SK-N-SH (cell line): ENCODE results near the gene PLBD2. TPM values are rescaled to one million over a fixed set of nuclear protein-coding genes. Genes with fewer than 3 reads are reported as not detected.

Experiments
- CTCF ChIA-PET: fragments of 300-600, 350-600 bp; formaldehyde crosslinking; extraction: SDS; loops from one replicate; lab custom pipeline; 2021; lab: Yijun Ruan, JAX
- POLR2A ChIA-PET: fragments of 350-600 bp; sonication (Branson Sonifier 250); formaldehyde crosslinking; extraction: SDS; loops from one replicate; lab custom pipeline; 2020; ENCODE audit warnings: antibody characterized with exemption, inconsistent platforms; lab: Yijun Ruan, JAX
- DNase-seq: peaks from one replicate; pipeline ENCODE4 v3.0.0; 2012
- H2AFZ ChIP-seq: fragments of 200-600 bp; sonication (generic); 2 replicates; pipeline ENCODE4 v1.8.1; 2016; ENCODE audit warnings: antibody characterized with exemption, mild to moderate bottlenecking, low read depth
- H3F3A ChIP-seq: fragments of 200-600 bp; sonication (generic); replicated peaks from 2 replicates; pipeline ENCODE3; 2016; ENCODE audit warnings: antibody characterized with exemption, mild to moderate bottlenecking; ENCODE audit not compliant: insufficient read depth
- H3K27ac ChIP-seq, 2 experiments: fragments of 200-500 bp in 1 of 2; fragments of 200-600 bp in 1 of 2; sonication (Bioruptor generic) in 1 of 2; sonication (generic), shearing (Covaris generic) in 1 of 2; 2 replicates each; pipeline versions ENCODE4 v1.5.1 to v1.6.1; 2014 to 2016; ENCODE audit warnings: low read depth in 2 of 2, inconsistent platforms in 1 of 2, low read length in 1 of 2, mild to moderate bottlenecking in 1 of 2, mixed read lengths in 1 of 2
- H3K27me3 ChIP-seq: fragments of 200-600 bp; sonication (generic), shearing (Covaris generic); 2 replicates; pipeline ENCODE4 v1.6.1; 2016; ENCODE audit warnings: mixed run types; ENCODE audit not compliant: insufficient read depth
- H3K36me3 ChIP-seq, 2 experiments: fragments of 200-500 bp in 1 of 2; fragments of 200-600 bp in 1 of 2; sonication (Bioruptor generic) in 1 of 2; sonication (generic) in 1 of 2; replicated peaks in 1 of 2; 2 replicates each; pipeline versions ENCODE3 to v1.5.1; 2014 to 2016; ENCODE audit warnings: low read length in 1 of 2, mild to moderate bottlenecking in 1 of 2; ENCODE audit not compliant: insufficient read depth in 2 of 2, control insufficient read depth in 1 of 2
- H3K4me1 ChIP-seq, 2 experiments: fragments of 200-500 bp in 1 of 2; fragments of 200-600 bp in 1 of 2; sonication (Bioruptor generic) in 1 of 2; sonication (generic), shearing (Covaris generic) in 1 of 2; 2 replicates each; pipeline versions ENCODE4 v1.5.1 to v1.6.1; 2014 to 2016; ENCODE audit warnings: low read depth in 1 of 2, low read length in 1 of 2, mixed run types in 1 of 2; ENCODE audit not compliant: insufficient read depth in 2 of 2, control insufficient read depth in 1 of 2
- H3K4me2 ChIP-seq: fragments of 200-600 bp; sonication (generic), shearing (Covaris generic); 2 replicates; pipeline ENCODE4 v1.6.1; 2017; ENCODE audit warnings: mixed run types
- H3K4me3 ChIP-seq, 2 experiments: fragments of 200-500 bp in 1 of 2; fragments of 200-600 bp in 1 of 2; sonication (Bioruptor generic) in 1 of 2; sonication (generic), shearing (Covaris generic) in 1 of 2; 2 replicates each; pipeline versions ENCODE4 v1.5.1 to v1.8.1; 2014 to 2016; ENCODE audit warnings: low read depth in 2 of 2, inconsistent platforms in 1 of 2, low read length in 1 of 2, mild to moderate bottlenecking in 1 of 2, mixed read lengths in 1 of 2, moderate library complexity in 1 of 2
- H3K79me2 ChIP-seq: fragments of 200-600 bp; sonication (generic); 2 replicates; pipeline ENCODE4 v1.8.1; 2017; ENCODE audit warnings: mild to moderate bottlenecking; ENCODE audit not compliant: insufficient read depth
- H3K9ac ChIP-seq: fragments of 200-600 bp; sonication (generic); 2 replicates; pipeline ENCODE4 v1.6.1; 2017; ENCODE audit warnings: mixed run types
- H3K9me2 ChIP-seq: fragments of 200-600 bp; sonication (generic); 2 replicates; pipeline ENCODE4 v1.6.1; 2017; ENCODE audit warnings: mixed run types
- H3K9me3 ChIP-seq: fragments of 200-600 bp; sonication (generic); 2 replicates; pipeline ENCODE4 v1.6.1; 2017; ENCODE audit warnings: mixed run types, mild to moderate bottlenecking, moderate library complexity
- H4K20me1 ChIP-seq: fragments of 200-600 bp; sonication (generic); 2 replicates; pipeline ENCODE4 v1.6.1; 2017; ENCODE audit warnings: mild to moderate bottlenecking, mixed run types; ENCODE audit not compliant: insufficient read depth
- CTCF ChIP-seq: fragments of 200-600 bp; sonication (generic); IDR thresholded peaks from 2 replicates; pipeline ENCODE4 v1.6.1; 2017; ENCODE audit warnings: antibody characterized with exemption, mild to moderate bottlenecking, moderate library complexity
- EZH2phosphoT487 ChIP-seq: fragments of 200-600 bp; sonication (generic); IDR thresholded peaks from 2 replicates; pipeline ENCODE4 v1.6.1; 2017; ENCODE audit warnings: low read depth, mixed run types, mild to moderate bottlenecking, antibody characterized with exemption, moderate library complexity, borderline replicate concordance
- FOXM1 ChIP-seq: IDR thresholded peaks from 2 replicates; pipeline ENCODE4 v1.4.0; 2012; ENCODE audit warnings: low read depth, mild to moderate bottlenecking
- JUND ChIP-seq: IDR thresholded peaks from 2 replicates; pipeline ENCODE4 v1.4.0; 2012
- MAX ChIP-seq: IDR thresholded peaks from 2 replicates; pipeline ENCODE4 v1.4.0; 2012; ENCODE audit warnings: low read depth
- RCOR1 ChIP-seq: fragments of 150-350 bp; IDR thresholded peaks from 2 replicates; pipeline ENCODE4 v1.6.1; 2017; ENCODE audit warnings: antibody characterized with exemption, low read length
- REST ChIP-seq: IDR thresholded peaks from 2 replicates; pipeline ENCODE4 v1.6.1; 2012; ENCODE audit warnings: mild to moderate bottlenecking, low read depth, low read length, moderate library complexity
- RXRA ChIP-seq: IDR thresholded peaks from 2 replicates; pipeline ENCODE4 v1.4.0; 2012; ENCODE audit warnings: low read depth, mild to moderate bottlenecking, borderline replicate concordance
- USF1 ChIP-seq: IDR thresholded peaks from 2 replicates; pipeline ENCODE4 v1.4.0; 2012; ENCODE audit warnings: low read depth, borderline replicate concordance
- YY1 ChIP-seq: IDR thresholded peaks from 2 replicates; pipeline ENCODE4 v1.4.0; 2012; ENCODE audit warnings: low read depth, mild to moderate bottlenecking
- ZBTB33 ChIP-seq: IDR thresholded peaks from 2 replicates; pipeline ENCODE4 v1.4.0; 2012; ENCODE audit warnings: low read depth, borderline replicate concordance
- WGBS: methylation state at CpG from one replicate; pipeline ENCODE4 v1.1.6; 2017; ENCODE audit warnings: low lambda C conversion rate; 5-methylcytosine and 5-hydroxymethylcytosine counted together
- polyA plus RNA-seq, 3 experiments: library from polyadenylated mRNA; depleted of rRNA; stranded (reverse); fragments of >200 nt; gene quantifications; 2 replicates each; pipeline ENCODE4 v1.2.3, GENCODE V29; 2012

Gene PLBD2
- polyA plus RNA-seq, 1 of the 3 experiments (the other 2 are of a cell fraction), result 15.2 TPM

GRCh38 chr12:113418213-113418879 is 60.0 kb downstream of the PLBD2 start (continued):
- TF ChIP-seq CTCF (no peak), YY1 (no peak), RCOR1 (no peak), MAX (no peak), RXRA (no peak), USF1 (no peak), REST (no peak), JUND (no peak)

- H3K27me3 ChIP-seq, result no peaks in the 10 kb centered on the region
- H3F3A ChIP-seq, result no peaks in the 10 kb centered on the region
- POLR2A ChIA-PET, result interaction anchor here (1.5 kb wide), 1 partner anchor 25 kb away, joined by 4 read pairs; no protein-coding TSS in a partner anchor
- H3K79me2 ChIP-seq, result peaks cover 10% of the 10 kb centered on the region
- no peak overlapping the region for H3K9ac ChIP-seq
- no peak for DNase-seq
- no peak overlapping the region for H2AFZ ChIP-seq
- no peak overlapping the region for H3K4me2 ChIP-seq
- WGBS, result 80% methylated on average over 2 of the region's 2 CpGs
- H4K20me1 ChIP-seq, result no peaks in the 10 kb centered on the region
- H3K36me3 ChIP-seq, result no peaks in the 10 kb centered on the region
- H3K9me2 ChIP-seq, result no peaks in the 10 kb centered on the region
- no peak overlapping the region for H3K27ac ChIP-seq
- CTCF ChIA-PET, result interaction anchor here (0.6 to 4.7 kb wide), 3 partner anchors 100 to 501 kb away, joined by 3 to 42 read pairs (median 3); no protein-coding TSS in a partner anchor
- H3K4me1 ChIP-seq, result peaks cover 0 to 5% of the 10 kb centered on the region in 2 experiments; a peak in 1 of 4 replicates
- no peak overlapping the region for H3K4me3 ChIP-seq
- TF ChIP-seq EZH2phosphoT487 (no peak), RXRA (no peak), RCOR1 (no peak), ZBTB33 (no peak), FOXM1 (no peak)
- H3K9me3 ChIP-seq, result no peaks in the 10 kb centered on the region
Observed at GRCh38 chr12:113420996-113421595, 62.7 kb downstream of the PLBD2 start.
